22Rv1 (cell line): ENCODE data around the gene POLD2.

Experiments used
- H3K27ac ChIP-seq: fragments of 450-650 bp; 2 replicates; pipeline ENCODE4 v1.5.1; 2017
- ZFX ChIP-seq: fragments of 450-650 bp; IDR thresholded peaks from 2 replicates; pipeline ENCODE4 v1.6.1; 2017; ENCODE audit warnings: antibody characterized with exemption, borderline replicate concordance
- TF ChIP-seq, protein P1 (sequence below): fragments of 450-650 bp; IDR thresholded peaks from 2 replicates; pipeline ENCODE4 v1.5.1; 2017; ENCODE audit warnings: mild to moderate bottlenecking

POLD2 gene

DNA sequence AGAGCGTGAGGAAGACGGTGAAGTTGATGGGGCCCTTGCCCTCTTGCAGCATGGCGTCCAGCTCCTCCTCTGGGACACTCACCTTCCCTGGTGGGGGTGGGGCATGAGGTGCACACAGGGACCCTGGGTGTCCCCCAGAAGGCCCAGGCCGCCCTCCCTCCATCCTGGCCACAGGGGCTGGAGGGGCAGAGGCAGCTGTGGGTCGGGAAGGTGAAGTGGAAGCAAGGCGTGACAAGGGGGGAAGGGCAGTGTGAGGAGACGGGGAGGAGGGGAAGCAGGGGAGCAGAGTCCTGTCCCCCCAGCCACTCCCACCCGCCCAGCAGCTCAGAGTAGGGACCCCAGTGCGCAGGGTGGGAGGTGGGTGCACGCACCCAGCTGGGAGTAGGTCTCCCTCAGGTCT, 17.0 kb upstream of the POLD2 start:
- H3K27ac ChIP-seq, result no peak overlapping the region
- TF ChIP-seq, protein P1, sequence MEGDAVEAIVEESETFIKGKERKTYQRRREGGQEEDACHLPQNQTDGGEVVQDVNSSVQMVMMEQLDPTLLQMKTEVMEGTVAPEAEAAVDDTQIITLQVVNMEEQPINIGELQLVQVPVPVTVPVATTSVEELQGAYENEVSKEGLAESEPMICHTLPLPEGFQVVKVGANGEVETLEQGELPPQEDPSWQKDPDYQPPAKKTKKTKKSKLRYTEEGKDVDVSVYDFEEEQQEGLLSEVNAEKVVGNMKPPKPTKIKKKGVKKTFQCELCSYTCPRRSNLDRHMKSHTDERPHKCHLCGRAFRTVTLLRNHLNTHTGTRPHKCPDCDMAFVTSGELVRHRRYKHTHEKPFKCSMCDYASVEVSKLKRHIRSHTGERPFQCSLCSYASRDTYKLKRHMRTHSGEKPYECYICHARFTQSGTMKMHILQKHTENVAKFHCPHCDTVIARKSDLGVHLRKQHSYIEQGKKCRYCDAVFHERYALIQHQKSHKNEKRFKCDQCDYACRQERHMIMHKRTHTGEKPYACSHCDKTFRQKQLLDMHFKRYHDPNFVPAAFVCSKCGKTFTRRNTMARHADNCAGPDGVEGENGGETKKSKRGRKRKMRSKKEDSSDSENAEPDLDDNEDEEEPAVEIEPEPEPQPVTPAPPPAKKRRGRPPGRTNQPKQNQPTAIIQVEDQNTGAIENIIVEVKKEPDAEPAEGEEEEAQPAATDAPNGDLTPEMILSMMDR, result no peak
- TF ChIP-seq ZFX, result no peak

DNA sequence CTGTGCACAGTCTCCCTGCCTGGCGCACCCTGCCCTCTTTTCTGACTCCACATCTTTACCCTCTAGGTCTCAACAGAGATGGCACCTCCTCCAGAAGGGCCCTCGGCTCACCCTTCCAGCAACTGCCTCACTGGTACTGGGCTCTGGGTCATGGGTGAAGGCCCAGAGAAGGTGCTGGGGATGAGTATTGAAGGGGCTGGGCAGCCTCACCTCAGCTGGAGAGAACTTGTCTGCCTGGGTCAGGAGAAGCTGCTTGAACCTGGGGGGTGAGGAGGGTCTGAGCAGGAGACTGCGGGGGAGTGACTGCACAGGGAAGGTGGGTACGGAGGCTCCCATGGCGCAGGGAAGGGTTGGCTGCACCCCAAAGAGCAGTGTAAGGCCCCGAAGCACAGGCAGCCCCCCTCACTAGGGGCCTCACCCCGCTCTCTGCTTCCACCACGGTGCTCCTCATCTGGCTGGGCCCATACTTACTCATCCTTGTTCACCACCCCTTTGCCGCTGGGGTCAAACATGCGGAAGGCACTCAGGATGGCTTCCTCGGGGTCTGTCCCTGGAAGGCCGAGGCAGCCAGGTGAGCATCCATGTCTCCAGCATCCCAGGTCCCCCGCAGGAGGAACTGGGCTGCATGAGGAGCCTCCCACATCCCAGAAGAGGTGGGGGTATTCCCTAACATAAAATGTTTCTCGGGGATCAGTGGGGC, 16.1 kb upstream of the POLD2 start:
- H3K27ac ChIP-seq, result no peak overlapping the region
- TF ChIP-seq, protein P1, result no peak
- TF ChIP-seq ZFX, result no peak

DNA sequence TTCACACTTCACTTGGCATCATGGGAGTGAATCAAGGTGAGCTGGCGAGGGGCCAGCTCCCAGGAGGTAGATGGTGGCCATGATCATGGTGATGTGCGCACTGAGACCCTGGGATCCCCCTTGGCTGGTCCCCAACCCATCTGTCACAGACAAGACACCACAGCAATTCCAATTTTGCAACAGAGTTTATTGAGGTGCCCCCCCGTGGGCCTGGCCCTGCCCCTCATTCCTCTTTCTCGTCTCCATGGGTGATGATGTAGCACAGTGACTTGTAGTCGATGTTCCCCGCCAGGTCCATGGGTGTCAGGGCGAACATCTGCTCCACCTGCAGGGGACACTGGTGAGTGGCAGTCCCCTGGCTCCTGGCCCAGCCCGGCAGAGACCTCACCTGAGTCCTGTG, 15.3 kb upstream of the POLD2 start:
- TF ChIP-seq, protein P1, result no peak
- no peak for TF ChIP-seq ZFX
- H3K27ac ChIP-seq, result no peak overlapping the region

DNA sequence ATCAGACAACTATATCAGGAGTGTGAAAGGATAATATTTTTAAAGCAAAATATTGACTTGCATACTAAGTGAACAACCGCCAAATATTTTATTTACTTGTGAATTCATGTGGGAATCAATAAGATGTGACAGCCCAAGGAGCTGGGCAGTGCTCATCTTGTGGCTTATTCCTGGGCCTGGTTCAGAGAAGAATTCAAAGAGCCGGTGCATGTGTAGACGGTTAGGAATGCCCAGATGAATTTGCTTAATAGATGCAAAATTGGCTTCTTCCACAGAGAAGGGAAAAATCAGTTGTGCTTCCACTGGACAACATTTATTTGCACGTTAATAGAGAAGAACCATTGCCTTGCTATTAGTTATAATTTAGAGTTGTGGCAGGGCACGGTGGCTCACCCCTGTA, 13.4 kb upstream of the POLD2 start:
- no peak overlapping the region for H3K27ac ChIP-seq
- TF ChIP-seq, protein P1, result no peak
- TF ChIP-seq ZFX, result no peak

DNA sequence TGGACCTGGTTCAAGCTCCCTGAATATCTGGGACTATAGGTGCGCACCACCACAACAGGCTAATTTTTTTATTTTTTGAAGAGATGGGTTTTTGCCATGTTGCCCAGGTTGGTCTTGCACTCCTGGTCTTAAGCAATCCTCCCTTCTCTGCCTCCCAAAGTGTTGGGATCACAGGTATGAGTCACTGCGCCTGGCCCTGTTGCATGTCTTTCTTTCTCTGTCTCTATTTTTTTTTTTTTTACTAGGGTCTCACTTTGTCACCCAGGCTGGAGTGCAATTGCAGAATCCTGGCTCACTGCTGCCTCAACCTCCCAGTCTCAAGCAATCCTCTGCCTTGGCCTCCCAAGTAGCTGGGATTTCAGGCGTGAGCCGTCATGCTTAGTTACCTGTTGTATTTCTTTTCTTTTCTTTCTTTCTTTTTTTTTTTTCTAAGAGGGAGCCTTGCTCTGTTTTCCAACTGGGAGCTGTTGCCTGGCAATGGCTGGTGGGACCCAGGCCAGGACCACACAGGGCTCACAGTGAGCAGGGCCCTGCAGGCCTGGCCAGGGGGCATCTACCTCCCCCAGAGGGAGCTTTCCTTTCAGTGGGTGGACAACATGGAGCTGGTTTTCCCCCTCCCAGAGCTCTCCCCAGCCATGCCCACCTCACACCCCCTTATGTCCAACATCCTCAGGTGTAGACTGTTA, 11.7 kb upstream of the POLD2 start:
- TF ChIP-seq ZFX, result no peak
- TF ChIP-seq, protein P1, result no peak
- no peak overlapping the region for H3K27ac ChIP-seq

DNA sequence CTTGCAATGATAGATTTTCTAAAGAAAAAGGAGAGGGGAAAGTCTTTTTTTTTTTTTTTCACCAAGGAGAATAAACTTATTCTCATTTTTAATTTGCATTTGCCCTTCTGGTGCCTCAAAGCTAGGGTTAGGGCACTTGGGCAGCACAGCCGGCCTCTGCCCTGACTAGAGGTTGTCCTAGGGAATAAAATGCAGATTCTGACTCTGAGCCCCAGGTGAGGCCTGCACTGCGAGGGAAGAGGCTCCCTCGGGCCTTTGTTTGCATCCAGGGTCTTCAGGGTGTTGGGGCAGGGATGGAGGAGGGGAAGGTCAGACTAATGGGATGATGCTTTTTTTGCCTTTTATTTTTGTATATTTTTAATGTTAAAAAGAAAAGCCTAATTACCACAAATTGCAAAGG, 9.9 kb upstream of the POLD2 start:
- TF ChIP-seq ZFX, result no peak
- TF ChIP-seq, protein P1, result no peak
- H3K27ac ChIP-seq, result no peak overlapping the region

DNA sequence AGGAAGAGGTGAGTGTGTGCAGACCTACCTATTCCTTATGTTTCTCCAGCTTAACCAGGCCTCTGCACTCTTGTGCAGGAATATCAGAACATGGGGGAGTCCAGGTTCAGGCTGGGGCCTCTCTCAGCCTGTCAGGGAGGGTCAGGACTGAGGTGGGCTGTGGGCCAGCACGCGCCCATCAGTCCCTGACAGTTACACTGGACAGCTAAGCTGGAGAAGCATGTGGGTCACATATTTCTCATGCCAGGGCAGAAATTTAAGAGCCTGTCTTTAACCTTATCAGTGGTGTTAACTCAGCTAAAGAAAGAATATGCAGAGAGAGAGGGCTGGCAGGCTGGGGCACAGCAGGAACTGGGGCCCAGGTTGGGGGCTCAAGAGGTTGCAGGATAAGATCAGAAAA, 8.7 kb upstream of the POLD2 start:
- H3K27ac ChIP-seq, result no peak overlapping the region
- TF ChIP-seq, protein P1, result no peak
- TF ChIP-seq ZFX, result no peak
